ENCODE data around the gene SPP2.

SPP2 gene

DNA sequence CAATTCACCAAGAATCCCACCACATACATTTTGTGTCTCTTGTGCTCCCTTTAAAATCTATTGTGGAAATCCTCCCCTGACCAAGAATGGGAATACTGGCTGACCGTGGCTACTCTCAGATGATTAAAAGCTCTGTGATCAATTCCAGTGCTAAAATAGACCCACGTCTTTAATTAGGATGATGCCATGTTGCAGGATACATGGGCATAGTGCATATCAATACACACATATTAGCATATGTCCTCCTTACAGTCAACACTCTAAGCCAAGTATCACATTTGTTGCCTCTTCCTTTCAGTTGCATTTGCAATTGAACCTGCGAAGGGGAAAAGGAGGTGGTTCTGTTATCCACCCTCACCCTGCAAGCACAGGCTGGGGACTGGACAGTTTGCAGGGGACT, 41.8 kb downstream of the SPP2 start:
- no peak for DNase-seq (ENCODE audit: low read depth)

GRCh38 chr2:234095301-234095700, 44.8 kb downstream of the SPP2 start:
- no peak for DNase-seq (ENCODE audit: low read depth)

DNA sequence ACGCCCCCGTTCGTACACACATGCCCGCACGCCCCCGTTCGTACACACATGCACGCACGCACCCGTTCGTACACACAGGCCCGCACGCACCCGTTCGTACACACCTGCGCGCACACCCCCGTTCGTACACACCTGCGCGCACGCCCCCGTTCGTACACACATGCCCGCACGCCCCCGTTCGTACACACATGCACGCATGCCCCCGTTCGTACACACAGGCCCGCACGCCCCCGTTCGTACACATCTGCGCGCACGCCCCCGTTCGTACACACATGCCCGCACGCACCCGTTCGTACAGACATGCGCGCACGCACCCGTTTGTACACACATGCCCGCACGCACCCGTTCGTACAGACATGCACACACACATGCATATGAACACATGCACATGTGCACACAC, 45.7 kb downstream of the SPP2 start:
- DNase-seq (ENCODE audit: low read depth), result no peak

- no peak for DNase-seq (ENCODE audit: low read depth)
These were observed 48.2 kb downstream of the SPP2 start for GRCh38 chr2:234098681-234099080.

DNA sequence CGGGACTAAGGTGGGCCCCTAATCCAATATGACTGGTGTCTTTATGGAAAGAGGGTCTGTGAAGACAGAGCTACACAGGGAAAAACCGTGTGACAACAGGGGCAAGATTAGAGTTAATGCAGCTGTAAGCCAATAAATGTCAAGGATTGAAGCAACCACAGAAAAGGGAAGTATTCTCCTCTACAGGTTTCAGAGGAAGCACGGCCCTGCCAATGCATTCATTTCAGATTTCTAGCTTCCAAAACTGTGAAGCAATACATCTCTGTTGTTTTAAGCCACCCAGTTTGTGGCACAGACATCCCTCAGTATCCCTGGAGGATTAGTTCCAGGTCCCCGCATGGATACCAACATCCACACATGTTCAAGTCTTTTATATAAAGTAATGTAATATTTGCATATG, 48.8 kb downstream of the SPP2 start:
- no peak for DNase-seq (ENCODE audit: low read depth)

GRCh38 chr2:234100686-234101085, 50.2 kb downstream of the SPP2 start:
- no peak for DNase-seq (ENCODE audit: low read depth)

DNA sequence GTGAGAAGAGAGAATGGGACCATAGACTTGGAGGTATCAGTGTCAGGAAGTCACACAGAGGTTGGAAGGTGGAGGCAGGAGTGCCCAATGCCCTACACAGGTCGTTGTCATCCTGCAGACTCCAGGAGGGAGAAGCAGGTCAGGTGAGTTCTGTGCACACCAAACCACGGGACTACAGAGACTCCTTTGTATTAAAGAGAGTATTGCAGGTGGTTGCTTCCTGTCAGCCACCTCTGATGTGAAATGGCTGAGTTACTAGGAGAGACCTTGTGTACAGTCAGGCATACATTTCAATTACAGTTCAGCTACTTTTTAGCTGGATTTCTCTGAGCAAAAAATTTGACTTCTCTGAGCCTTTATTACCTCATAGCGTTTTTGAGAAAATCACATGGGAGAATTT, 51.6 kb downstream of the SPP2 start:
- no peak for DNase-seq (ENCODE audit: low read depth)

GRCh38 chr2:234107861-234108260, 57.4 kb downstream of the SPP2 start:
- no peak for DNase-seq (ENCODE audit: low read depth)

DNA sequence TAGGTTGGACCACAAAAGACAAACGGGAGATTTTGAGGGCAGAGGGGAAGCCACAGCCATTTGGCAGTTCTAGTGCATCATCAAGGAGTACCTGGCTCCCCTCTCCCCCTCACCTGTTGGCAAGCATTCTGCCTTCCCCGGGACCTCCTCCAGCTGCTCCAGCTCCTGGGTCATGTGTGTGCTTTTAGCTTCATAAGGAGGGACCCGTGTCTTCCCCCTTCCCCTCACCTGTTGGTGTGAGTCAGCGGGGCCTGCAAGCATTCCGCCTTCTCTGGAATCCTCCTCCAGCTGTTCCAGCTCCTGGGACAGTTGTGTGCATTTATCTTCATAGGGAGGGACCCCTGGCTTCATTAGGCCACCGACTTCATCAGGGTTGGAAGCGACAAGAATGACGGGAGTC, 58.8 kb downstream of the SPP2 start:
- DNase-seq (ENCODE audit: low read depth), result no peak

- DNase-seq (ENCODE audit: low read depth), result no peak
These were observed 59.7 kb downstream of the SPP2 start for GRCh38 chr2:234110219-234110618.

DNA sequence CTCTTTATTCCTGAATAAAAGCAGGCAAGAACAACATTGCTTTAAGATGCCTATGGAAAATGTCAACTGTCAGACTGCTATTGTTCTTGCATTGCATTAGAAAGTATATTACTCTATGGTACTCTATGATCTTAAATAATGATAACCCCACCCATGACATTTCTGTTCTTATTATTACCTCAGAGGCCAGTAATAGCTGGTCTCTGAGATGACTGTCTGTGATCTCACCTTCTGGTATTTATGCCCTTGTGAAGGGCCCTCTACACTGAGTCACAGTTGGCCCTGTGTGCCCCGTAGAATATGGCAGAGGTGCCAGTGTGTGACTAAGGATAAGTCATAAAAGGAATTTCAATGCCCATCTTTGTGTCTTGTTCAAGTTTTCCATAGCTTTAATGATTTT, 61.0 kb downstream of the SPP2 start:
- peak; percentile 42 for DNase-seq (ENCODE audit: low read depth)

DNA sequence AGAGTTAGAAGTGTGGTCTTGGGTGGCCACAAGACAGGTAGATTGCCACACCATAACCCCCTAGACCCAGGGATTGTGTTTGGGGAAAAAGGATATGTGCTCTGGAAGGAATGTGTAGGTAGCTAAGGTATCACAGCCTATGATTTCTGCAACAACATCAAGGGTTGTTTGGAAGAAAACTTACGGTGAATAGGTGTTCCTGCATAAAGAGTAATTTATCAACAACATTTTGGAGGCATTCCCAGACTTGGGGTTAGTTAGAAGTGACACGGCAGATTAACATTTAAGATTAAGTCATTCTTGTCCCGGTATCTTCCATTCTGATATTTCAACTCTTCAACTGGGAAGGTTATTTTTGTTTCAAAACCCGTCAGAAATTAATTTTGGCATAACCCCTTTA, 65.5 kb downstream of the SPP2 start:
- no peak for DNase-seq (ENCODE audit: low read depth)

- no peak for DNase-seq (ENCODE audit: low read depth)
These were observed 71.5 kb downstream of the SPP2 start for GRCh38 chr2:234121999-234122398.

- no peak for DNase-seq (ENCODE audit: low read depth)
These were observed 75.1 kb downstream of the SPP2 start for GRCh38 chr2:234125451-234126145.

GRCh38 chr2:234126146-234126470, 75.6 kb downstream of the SPP2 start:
- no peak for DNase-seq (ENCODE audit: low read depth)
